Gastrocnemius medialis (tissue), 4 donors: ENCODE measurements around the gene KCNK4.

Source experiments
- POLR2A ChIP-seq, 2 donors: fragments of 450-650 bp; IDR thresholded peaks; one replicate each; pipeline ENCODE4 v1.6.1; 2017; ENCODE audit warnings: antibody characterized with exemption in 2 of 2, mild to moderate bottlenecking in 2 of 2, moderate library complexity in 2 of 2
- TF ChIP-seq, protein P1 (sequence below), 5 experiments: fragments of 450-650 bp in 3 of 5; fragments of 200-600 bp in 2 of 5; sonication (generic) in 2 of 5; IDR thresholded peaks in 4 of 5; conservative IDR thresholded peaks in 1 of 5; 1 replicate in 4 of 5; 2 replicates in 1 of 5; pipeline ENCODE4 v1.5.1; 2016 to 2019; ENCODE audit warnings: antibody characterized with exemption in 5 of 5, mild to moderate bottlenecking in 3 of 5, moderate library complexity in 3 of 5

- TF ChIP-seq, protein P1, sequence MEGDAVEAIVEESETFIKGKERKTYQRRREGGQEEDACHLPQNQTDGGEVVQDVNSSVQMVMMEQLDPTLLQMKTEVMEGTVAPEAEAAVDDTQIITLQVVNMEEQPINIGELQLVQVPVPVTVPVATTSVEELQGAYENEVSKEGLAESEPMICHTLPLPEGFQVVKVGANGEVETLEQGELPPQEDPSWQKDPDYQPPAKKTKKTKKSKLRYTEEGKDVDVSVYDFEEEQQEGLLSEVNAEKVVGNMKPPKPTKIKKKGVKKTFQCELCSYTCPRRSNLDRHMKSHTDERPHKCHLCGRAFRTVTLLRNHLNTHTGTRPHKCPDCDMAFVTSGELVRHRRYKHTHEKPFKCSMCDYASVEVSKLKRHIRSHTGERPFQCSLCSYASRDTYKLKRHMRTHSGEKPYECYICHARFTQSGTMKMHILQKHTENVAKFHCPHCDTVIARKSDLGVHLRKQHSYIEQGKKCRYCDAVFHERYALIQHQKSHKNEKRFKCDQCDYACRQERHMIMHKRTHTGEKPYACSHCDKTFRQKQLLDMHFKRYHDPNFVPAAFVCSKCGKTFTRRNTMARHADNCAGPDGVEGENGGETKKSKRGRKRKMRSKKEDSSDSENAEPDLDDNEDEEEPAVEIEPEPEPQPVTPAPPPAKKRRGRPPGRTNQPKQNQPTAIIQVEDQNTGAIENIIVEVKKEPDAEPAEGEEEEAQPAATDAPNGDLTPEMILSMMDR (IDR thresholded peaks at IDR 0.05 in 4 of 5, conservative IDR thresholded peaks at IDR 0.05 in 1 of 5), result no peak
- peak in 1 of 2 donors; percentile 39 for TF ChIP-seq POLR2A (IDR thresholded peaks at IDR 0.05)
Measured at GRCh38 chr11:64251753-64252002, 39.4 kb upstream of the KCNK4 start.
